ENCODE measurements around the gene SLC19A2. TPM values are rescaled to one million over a fixed set of nuclear protein-coding genes. Genes with fewer than 3 reads are reported as not detected.
"Not testable (repeated sequence)": the region's sequence is repeated elsewhere in the genome, so short reads cannot be mapped to it uniquely, and the experiment has no call there.

Gene SLC19A2
- total RNA-seq, 4 donors from 2014 or later = 12.6 to 52.4 (median 16.7) TPM

DNA sequence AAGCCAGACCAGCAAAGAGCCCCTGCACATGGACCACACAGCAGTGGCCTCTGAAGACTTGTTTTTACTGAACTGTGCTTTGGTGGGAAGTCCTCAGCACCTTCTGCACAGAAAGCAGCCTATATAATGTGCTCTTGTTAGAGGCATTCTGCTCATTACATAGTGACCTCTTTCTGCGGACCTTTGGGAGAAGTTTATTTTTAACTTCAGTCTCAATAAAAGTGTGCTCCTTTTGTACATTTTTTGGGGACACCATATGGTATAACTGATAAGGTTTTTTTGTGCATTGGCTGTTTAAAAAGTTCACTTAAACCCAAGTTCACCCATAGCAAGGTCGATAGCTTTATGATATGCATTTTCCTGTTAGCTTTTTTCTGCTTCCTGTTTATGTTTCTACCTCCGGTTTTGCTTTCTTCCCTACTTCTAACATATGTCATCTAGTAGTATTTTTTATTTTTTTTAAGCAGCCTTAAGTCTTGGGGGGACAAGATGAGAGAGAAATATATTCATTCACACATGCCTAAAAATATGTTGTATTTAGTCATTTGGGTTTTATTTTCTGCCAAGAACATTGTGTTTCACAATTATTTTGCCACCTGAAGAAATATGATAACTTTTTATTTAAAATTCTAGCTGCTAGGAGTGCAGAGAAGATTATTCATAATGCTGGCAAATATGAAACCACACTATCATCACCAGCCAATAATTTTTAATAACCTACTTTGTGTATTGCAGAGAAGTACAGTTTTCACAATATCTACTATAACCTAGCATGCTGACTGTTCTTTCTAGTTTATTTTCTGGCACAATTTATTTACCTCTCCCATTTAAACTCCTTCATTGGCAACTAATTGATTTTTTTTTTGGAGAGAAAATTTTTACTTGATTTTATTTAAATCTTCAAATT lies 22.9 kb upstream of the SLC19A2 start:
- intact Hi-C loops (cut with DNase I; ENCODE audit: low total_unique reads) = no loop called here
- no peak for DNase-seq
- H3K4me3 ChIP-seq = no peak overlapping the region

DNA sequence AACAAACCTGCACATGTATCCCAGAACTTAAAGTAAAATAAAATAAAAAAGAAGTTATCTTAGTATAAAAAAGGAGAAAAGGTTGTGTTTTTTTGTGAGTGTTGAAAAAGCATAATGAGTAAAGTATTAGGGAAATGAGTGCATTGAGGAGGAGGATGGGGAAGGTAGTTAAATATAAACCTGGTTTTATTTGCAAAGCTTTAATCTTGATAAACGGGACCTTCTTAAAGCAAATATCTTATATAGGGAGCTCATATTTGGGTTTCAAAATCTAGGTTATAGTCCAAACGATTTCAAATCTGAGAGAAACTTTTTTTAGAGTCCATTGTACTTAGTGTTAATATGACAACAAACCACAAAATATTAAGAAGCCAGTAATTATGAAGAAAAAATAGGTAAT lies 21.7 kb upstream of the SLC19A2 start:
- H3K9me3 ChIP-seq = no peaks in the 10 kb centered on the region
- no peak overlapping the region for H3K4me3 ChIP-seq
- H3K36me3 ChIP-seq = no peaks in the 10 kb centered on the region
- no peaks in the 10 kb centered on the region for H3K4me1 ChIP-seq
- H3K27ac ChIP-seq = no peak overlapping the region
- no peak for DNase-seq
- TF ChIP-seq, protein P1, sequence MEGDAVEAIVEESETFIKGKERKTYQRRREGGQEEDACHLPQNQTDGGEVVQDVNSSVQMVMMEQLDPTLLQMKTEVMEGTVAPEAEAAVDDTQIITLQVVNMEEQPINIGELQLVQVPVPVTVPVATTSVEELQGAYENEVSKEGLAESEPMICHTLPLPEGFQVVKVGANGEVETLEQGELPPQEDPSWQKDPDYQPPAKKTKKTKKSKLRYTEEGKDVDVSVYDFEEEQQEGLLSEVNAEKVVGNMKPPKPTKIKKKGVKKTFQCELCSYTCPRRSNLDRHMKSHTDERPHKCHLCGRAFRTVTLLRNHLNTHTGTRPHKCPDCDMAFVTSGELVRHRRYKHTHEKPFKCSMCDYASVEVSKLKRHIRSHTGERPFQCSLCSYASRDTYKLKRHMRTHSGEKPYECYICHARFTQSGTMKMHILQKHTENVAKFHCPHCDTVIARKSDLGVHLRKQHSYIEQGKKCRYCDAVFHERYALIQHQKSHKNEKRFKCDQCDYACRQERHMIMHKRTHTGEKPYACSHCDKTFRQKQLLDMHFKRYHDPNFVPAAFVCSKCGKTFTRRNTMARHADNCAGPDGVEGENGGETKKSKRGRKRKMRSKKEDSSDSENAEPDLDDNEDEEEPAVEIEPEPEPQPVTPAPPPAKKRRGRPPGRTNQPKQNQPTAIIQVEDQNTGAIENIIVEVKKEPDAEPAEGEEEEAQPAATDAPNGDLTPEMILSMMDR (IDR thresholded peaks at IDR 0.05) = no peak
- no peak for TF ChIP-seq POLR2A (IDR thresholded peaks at IDR 0.05)
- no peaks in the 10 kb centered on the region for H3K27me3 ChIP-seq
- intact Hi-C loops (cut with DNase I; ENCODE audit: low total_unique reads) = no loop called here

More for the DNA sequence above, 22.9 kb upstream of the SLC19A2 start:
- Histone ChIP-seq H3K27me3 (no peaks in the 10 kb centered on the region), H3K36me3 (no peaks in the 10 kb centered on the region), H3K27ac (no peak overlapping the region), H3K4me1 (no peaks in the 10 kb centered on the region), H3K9me3 (no peaks in the 10 kb centered on the region)
- no peak for TF ChIP-seq POLR2A (IDR thresholded peaks at IDR 0.05)
- TF ChIP-seq, protein P1 (IDR thresholded peaks at IDR 0.05) = no peak

DNA sequence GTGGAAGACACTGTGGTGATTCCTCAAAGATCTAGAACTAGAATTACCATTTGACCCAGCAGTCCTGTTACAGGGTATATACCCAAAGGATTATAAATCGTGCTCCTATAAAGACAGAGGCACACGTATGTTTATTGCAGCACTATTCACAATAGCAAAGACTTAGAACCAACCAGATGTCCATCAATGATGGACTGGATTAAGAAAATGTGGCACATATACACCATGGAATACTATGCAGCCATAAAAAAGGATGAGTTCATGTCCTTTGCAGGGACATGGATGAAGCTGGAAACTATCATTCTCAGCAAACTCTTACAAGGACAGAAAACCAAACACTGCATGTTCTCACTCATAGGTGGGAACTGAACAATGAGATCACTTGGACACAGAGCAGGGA lies 17.9 kb upstream of the SLC19A2 start:
- H3K9me3 ChIP-seq; DNase-seq; intact Hi-C loops (cut with DNase I; ENCODE audit: low total_unique reads); H3K4me1 ChIP-seq; H3K4me3 ChIP-seq; H3K36me3 ChIP-seq; H3K27me3 ChIP-seq; H3K27ac ChIP-seq: not testable (repeated sequence)

DNA sequence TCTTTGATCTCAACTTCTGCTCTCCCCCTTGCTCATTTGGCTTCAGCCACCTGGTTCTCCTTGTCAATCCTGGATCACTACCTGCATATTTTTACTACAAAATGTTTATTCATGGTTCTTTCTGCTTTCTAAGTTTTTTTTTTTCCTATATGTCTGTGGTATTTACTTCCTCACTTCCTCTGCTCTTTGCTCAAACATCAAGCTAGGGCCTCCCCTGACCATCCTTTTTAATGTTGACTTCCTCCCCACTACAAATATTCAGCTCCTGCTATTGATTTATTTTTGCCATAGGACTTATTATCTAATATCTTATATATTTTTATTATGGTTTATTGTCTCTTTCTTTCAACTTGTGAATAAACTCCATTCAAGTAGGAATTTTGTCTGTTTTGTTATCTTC lies 14.1 kb upstream of the SLC19A2 start:
- Histone ChIP-seq H3K27ac (no peak overlapping the region), H3K9me3 (no peaks in the 10 kb centered on the region), H3K4me1 (no peaks in the 10 kb centered on the region), H3K4me3 (no peak overlapping the region), H3K36me3 (no peaks in the 10 kb centered on the region), H3K27me3 (no peaks in the 10 kb centered on the region)
- TF ChIP-seq, protein P1 (IDR thresholded peaks at IDR 0.05) = no peak
- TF ChIP-seq POLR2A (IDR thresholded peaks at IDR 0.05) = no peak
- intact Hi-C loops (cut with DNase I; ENCODE audit: low total_unique reads) = no loop called here
- no peak for DNase-seq

DNA sequence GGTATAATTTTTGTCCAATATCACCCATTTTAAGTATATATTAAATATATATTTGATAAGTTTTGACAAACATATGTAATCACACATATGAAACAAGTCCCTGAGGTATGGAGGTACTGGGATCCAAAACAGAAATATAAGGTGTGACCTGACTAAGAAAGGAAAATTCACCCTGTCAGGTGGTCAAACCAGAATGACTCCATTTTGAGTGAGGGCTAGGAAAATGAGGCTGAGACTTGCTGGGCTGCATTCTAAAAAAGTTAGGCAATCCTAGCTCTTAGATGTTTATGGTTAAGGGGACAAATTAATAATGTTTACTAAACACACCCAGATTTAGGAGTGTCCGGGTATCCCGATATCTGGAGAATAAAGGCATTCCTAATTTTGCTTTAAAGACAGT lies 11.6 kb upstream of the SLC19A2 start:
- Histone ChIP-seq H3K27ac (no peak overlapping the region), H3K4me1 (no peaks in the 10 kb centered on the region), H3K36me3 (no peaks in the 10 kb centered on the region), H3K27me3 (no peaks in the 10 kb centered on the region), H3K4me3 (no peak overlapping the region), H3K9me3 (no peaks in the 10 kb centered on the region)
- no peak for TF ChIP-seq POLR2A (IDR thresholded peaks at IDR 0.05)
- TF ChIP-seq, protein P1 (IDR thresholded peaks at IDR 0.05) = no peak
- no peak for DNase-seq
- intact Hi-C loops (cut with DNase I; ENCODE audit: low total_unique reads) = no loop called here
